GM21447 (cell line): ENCODE data around the gene ANKRD6.
"Not testable (repeated sequence)": the region's sequence is repeated elsewhere in the genome, so short reads cannot be mapped to it uniquely, and the experiment has no call there.

Experiments used
- ATAC-seq: cut with Tn5 transposase; IDR thresholded peaks from one replicate; pipeline ENCODE4 v1.9.1; 2021; ENCODE audit not compliant: unreplicated experiment

ANKRD6 gene

DNA sequence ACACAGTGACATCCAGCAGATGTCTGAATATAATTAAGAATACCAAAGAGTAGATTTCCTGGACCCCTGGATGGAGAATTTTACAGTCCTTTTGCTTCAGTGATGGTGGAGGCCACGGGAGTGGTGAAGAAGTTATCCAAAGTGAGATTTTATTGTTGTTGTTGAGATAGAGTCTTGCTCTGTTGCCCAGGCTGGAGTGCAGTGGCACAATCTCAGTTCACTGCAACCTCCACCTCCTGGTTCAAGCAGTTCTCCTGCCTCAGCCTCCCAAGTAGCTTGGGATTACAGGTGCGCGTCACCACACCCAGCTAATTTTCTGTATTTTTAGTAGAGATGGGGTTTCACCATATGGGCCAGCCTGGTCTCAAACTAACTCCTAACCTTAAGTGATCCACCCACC is 208.6 kb downstream of the ANKRD6 start:
- ATAC-seq = not testable (repeated sequence)

DNA sequence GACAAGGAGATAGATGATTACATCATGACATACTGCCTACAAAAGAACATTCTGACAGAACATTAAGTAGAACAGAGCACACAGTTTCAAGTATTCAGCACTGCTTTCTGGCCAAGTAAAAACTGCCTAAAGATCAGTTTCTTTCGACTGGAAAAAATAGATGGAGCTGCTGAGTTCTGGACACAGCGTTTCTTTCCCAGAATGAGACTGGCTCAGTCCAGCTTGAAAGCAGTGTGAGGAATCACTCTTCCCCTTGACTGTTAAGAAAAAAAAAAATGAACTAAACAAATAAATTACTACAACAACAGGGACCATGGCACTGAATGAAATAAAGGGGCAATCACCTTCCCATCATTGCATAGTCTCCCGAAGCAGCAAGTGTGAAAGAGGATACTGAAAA is 210.0 kb downstream of the ANKRD6 start:
- ATAC-seq = no peak

DNA sequence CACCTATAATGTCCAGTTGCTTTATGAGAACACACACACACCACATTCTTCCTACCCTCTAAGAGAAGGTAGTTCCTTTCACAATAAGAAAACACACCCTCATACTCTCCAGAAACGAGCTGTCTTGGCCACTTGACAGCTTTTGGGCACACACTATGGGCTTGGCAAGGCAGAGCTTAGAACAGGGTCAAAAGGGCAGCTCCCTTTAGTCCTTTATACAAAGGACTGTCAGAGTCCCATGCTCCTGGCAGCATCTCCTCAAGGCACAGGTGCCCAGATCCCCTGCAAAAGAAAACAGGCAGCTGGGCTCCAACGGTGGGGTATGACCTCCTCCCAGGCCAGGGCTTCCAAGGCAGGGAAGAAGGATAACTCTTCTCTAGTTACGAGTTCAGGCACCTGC is 210.5 kb downstream of the ANKRD6 start:
- no peak for ATAC-seq

DNA sequence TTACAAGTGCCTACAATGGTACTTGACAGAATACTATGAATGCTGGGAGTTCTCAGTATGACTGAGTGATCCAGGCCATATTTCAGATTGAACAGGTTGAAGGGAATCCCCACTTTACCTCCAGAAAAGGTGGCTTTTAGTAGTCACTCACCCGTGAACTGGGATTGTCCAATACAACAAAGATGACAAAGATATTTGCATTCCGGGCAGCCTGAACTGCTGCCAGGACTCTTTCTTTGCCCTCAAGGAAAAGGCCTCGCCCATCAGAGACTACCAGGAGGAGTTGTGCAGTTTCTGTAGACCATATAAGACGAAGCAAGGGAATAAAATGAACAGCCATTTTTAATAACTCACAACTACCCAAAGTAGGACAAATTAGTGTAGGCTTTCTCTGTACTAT is 211.9 kb downstream of the ANKRD6 start:
- ATAC-seq = no peak

DNA sequence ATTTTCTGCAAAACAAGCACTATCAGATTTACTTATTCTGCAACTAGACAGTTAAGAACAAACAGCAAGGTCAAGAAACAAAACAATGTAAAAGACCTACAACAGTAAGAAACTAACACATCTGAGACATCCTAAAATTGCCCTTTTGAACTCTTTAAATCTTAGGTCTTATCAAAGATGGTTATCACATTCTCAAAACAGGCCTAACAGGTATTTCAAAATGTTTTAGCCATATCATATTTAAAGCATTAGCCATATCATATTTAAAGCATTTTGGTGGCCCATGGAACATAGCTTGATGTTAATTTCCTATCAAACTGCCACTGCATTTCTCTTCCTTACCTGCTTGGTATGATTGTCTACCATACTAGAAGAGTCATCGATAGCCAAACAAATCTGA is 216.7 kb downstream of the ANKRD6 start:
- ATAC-seq = no peak

DNA sequence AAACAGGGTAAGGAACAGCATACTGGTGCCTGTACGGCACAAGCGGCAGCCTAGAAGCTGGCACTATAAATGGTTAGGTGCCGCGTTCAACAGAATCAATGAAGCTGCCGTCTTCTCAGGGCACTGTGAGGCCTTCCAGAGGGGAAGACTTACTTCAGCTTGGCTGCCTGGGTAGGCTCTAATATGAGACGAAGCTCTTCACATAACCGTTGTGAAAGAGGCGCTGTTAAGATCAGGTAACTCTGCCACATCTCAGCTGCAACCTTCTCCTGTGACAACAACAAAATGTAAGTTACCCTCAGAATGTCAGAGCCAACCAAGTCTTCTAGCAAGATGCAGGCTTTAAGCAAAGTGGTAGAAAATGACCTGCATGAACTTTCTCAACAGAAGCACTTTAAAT is 217.6 kb downstream of the ANKRD6 start:
- ATAC-seq = no peak

DNA sequence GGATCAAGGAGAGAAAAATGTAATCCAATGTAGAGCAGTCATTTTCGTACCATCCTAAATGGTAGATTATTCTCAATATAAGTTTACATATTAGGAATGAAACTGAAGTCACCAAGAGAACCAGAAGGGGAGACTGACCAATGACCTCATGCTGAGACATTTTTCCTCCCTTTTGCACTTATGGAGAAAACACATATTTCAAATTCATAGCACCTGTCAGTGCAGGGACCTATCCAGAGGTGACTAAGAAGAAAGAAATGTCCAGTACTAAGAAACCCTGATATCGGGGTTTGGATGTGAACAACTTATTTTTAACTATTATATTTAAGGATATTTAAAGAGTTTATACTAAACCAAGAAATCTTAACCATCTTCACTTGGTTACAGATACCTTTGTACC is 222.2 kb downstream of the ANKRD6 start:
- ATAC-seq = no peak

DNA sequence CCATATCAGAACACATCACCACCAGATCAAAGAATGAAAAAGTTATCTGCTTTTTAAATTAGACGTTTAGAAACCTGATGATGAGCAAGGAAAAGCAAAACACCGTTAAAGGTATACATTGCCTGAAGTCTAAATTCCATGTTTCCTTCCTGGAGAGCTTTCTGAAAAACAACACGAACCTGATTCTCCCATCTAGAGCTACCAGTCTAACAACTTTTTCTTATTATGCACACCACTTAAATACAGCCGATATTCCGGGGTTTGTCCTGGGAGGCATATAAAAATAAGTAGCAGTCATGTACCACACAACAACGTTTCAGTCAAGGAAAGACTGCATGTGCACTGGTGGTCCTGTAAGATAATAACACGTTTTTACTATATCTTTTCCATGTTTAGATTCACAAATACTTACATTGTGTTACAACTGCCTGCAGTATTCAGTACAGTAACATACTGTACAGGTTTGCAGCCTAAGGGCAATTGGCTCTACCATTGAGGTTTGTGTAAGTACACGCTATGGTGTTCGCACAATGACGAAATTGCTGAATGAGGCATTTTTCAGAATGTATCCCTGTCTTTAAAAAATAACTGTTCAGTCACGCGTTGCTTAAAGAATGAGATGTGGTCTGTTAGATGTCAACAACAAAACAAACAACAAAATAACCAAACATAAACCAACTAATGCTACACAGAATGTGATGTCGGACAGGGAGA is 224.7 kb downstream of the ANKRD6 start:
- no peak for ATAC-seq

DNA sequence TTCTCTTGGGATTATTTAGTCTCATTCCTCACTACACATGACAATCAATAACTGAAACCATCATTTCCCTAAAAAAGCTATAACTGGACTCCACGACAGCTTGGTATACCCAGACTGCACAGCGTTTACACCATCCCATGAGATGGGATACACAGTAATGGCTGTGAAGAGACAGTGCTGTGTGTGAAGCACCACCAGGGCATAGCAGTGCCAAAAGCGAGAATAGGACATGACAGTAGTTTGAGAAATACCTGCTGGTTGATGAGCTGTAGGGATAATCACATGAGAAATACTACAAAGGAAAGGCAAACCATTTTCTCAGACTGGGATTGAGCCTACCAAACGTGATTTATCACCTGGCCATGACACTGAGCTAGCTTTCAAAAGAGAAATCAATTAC is 228.0 kb downstream of the ANKRD6 start:
- no peak for ATAC-seq

DNA sequence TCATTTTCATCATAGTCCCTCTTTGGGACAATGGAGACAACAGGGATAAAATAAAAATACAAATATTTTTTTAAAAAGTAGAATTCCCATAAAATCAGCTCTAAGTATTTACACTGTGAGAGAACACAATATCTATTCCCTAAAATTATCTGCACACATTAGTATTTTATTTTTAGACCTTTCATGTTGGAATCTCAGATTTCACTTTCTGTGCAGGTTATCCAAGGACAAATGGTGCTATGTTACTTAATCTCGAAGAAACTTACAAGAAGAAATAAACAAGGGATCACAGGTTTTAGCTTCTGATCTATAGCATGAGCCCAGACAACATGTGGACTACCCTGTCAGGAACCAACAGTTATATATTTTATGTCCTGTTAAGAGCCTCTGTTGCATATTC is 228.6 kb downstream of the ANKRD6 start:
- no peak for ATAC-seq

DNA sequence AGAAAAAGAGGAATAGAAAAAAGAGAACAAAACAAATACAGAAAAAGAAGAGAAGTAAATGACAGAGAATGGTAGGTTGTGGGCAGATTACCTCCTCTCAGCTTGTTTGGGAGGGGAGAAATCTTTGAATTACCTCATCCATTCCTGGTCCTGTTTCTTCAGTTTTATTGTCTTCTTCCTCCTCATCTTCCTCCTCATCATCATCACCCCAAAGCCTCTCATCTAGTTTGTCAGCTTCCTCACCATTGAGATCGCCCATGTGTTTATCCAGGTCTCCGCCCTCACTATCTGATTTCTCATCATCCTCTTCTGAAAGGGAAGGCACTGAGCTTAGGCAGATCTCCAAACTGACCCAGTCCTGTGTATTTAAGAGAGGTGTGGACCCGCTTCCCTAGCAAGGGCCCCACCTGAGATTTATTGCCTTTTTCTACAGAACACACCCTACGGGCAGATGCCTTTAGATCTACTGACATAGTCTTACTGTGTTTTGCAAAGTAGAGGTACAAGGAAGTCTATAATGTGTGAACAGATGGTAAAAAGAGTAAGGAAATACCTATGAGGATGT is 229.8 kb downstream of the ANKRD6 start:
- ATAC-seq = no peak

DNA sequence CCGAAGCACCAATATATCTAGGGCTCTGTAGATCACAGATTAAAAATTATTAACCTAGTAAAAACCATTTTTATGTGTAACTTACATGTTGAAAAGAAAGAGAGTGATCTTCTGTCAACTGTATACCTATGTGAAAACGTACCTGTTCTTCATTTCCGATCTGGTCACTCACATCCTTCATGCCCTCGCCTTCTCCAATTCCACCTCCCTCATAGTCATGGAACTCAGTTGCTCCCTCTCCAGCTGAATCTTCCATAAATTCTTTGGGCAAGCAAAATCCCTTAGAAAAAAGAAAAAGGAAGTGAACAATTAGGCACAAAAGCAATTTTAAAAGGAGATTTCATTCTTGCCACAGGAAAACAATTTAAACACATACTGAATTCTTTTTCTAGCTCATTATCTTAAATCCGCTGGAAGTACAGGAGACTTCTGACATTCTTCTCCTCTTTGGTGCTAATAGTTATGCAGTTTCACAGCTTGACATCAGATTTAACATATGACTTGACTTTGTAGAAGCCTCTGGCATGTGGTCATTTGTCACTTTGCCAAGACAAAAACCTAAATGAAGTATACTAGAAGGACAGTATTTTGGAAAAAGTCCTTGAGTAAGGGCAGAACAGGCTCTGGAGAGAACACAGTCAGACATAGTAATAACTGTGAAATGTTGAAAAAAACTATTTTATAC is 235.1 kb downstream of the ANKRD6 start:
- ATAC-seq = no peak

DNA sequence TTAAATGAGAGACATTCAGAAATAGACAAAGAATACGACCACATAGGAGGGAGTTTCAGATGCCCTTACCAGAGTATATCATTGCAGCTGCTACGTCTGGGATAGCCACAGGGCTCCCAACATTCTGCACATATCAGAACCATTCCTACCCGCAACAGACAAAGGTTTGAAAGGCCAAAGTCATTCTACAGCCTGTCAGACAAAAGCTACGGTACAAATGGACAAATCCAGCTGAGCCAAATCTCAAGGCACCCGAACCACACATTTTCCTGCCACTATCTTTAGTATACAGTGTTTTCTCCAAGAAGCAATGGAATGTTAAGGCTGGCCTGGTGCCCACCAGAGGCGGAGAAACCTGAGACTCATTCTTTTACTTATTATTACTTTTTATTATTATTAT is 236.1 kb downstream of the ANKRD6 start:
- no peak for ATAC-seq

DNA sequence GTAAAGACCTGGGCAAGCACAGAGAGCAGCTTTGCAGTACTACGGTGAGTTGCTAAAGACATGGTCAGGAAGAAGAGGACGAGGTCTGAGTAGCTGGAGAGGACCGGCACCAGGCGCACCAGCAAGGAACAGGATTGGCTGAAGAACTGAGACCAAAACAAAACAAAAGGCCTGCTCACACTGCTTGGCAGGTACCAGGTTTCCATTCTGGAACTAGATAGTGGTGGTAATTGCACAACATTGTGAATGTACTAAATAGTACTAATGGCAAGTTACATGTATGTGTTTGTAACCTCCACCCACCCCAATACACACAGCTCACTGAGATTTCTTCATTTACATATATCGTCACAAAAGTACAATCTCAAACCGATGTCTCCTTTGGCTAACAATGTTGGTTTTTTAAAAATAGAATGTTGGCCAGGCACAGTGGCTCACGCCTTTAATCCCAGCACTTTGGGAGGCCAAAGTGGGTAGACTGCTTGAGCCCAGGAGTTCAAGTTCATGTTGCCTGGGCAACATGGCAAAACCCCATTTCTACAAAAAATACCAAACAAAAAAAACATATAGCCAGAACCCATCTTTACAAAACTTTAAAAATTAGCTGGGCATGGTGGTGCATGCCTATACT is 238.1 kb downstream of the ANKRD6 start:
- no peak for ATAC-seq

DNA sequence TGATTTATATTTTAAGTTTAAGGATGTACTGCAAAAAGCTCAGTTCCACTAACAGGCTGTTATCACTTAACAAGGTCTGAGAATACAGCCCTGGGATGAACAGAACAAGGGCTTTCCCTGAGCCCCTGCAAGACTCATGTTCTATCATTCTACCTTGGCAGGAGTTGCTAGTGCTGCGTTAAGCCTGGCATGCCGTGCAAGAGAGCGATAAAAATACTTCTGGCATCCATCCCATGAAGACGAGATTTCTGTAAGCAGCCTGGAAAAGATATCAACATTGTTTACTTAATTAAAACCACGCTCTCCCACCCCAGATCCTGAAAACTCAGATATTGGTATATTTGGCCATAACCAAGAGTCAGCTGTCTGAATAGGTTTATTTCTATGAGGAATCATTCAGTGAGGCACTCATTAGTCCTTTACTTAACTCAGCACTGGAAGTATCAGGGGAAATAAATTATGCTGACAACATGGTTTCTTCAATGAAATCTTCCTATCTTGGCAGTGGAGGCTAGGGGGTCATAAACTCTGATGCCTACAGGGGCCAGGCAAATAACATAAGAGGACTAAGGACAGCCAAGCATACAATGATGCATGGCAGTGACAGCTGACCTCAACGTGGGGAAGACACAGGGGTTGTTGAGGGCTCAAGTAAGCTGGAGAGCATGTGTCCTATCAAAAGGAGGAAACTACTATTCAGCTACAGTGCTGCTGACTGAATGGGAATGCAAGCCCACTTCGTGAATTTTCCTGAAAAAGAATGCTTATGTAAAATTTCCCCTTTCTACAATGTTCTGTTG is 243.2 kb downstream of the ANKRD6 start:
- ATAC-seq = no peak

DNA sequence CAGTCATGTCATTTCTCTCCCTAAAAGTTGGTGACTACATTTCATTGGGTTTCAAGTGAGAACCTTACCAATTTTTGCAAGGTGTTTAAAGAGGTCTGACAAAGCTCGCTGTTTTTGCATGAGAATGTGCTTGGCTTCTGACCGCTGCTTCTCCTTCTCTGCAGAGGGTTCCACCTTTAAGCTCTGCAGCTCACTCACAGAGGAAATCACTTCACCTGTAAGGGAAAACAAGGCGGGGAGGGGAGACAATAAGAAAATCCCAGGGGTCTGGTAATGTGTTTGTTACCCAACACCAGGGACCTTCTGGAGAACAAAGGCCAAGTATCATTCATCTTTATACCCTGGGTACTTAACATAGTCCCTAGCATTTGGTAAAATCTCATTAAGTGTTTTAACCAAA is 245.6 kb downstream of the ANKRD6 start:
- no peak for ATAC-seq

DNA sequence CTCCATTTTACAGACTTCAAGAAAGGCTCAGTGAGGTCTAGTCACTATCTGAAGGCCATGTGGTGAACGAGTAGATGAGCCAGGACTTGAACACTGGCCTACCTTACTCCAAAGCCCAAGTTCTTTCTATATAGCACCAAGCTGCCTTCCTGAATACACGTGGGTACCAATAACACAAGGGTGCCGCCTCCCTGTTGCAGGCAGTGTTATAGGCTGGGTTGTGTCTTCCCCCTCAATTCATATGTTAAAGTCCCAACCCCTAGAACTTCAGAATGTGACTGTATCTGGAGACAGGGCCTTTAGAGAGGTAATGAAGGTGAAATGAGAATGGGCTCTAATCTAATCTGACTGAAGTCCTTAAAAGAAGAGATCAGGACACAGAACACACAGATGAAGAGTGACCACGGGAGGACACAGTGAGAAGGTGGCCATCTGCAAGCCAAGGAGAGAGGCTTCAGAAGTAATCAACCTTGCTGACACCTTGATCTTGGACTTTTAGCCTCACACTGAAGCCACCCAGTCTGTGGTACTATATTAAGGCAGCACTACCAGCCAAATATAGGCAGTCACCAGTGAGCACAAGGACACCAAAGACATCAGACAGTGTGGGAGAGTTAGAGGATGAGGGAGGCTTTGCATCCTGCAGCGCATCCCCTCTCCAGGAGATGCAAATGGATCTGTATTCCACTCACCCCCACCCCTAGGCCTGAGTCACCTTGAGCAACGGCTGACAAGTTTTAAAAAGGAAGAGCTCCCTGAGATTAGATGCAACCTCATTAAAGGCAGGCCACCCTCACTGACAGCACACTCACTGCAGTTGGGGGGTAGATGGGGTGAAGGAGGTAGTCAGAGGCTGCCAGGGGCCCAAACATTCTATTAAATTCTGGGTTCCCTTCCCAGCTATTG is 246.5 kb downstream of the ANKRD6 start:
- ATAC-seq = no peak

DNA sequence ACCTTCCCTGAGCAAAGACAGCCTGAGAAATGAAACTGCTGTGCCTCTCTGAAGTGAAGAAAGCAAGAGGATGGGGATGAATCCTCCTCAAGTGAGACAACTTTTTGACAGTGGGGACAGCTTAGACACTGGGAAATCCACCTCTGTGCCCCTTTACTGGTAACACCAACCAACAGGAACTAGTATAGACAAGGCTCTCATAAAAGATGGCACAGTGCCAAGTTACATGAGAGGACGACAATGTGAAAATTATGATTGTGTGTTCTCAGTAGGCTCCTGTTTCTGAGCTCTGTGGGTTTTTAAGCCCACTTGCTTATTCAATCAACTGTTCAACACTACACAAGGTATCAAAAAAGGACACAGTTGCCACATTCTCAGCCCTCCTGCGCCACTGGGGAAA is 247.2 kb downstream of the ANKRD6 start:
- no peak for ATAC-seq

DNA sequence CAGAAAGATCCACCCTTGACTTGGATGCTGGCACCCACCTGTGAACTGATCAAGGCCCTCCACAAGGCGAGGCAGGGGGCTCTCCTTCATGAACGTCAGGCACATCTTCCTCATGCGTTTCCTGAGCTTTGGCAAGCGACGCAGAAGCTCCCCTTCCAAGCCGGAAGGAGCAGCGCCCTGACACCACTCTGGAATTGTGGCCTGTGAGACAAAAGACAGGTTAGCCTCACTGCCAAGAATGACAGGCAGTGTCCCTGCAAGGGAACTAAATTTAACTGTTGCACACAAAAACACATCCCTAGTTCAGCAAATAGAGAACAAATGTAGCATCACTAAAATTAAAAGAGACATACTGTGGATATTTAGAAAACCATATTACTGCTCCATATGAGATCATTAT is 247.6 kb downstream of the ANKRD6 start:
- no peak for ATAC-seq

DNA sequence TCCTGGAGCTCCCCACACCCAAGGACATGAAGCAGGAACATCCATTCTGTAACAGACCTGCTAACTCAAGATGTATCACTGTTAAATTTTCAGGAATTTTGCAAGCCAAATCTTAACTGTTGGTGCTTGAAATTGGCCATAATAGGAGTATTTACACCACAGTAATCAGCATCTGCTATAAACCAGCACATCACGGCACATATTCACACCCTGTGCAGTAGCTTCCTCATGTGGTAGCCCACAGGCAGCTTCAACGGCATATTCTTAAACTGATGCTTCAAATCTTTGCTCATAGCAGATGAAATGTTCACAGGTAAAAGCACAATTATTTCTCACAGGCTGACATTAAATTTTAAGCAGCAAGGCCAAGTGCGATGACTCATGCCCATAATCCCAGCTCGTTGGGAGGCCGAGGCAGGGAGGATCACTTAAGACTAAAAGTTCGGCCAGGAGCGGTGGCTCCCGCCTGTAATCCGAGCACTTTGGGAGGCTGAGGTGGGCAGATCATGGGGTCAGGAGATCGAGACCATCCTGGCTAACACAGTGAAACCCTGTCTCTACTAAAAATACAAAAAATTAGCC is 249.1 kb downstream of the ANKRD6 start:
- no peak for ATAC-seq
